SH-SY5Y (cell line): ENCODE results near the gene UNC13B.

Experiments used
- GATA2 ChIP-seq: IDR thresholded peaks from 2 replicates; pipeline ENCODE4 v1.6.1; 2011; ENCODE audit warnings: mild to moderate bottlenecking, low read depth, low read length
- GATA3 ChIP-seq: IDR thresholded peaks from 2 replicates; pipeline ENCODE4 v1.6.1; 2011; ENCODE audit warnings: low read depth, mild to moderate bottlenecking, low read length, moderate library complexity

Gene UNC13B

DNA sequence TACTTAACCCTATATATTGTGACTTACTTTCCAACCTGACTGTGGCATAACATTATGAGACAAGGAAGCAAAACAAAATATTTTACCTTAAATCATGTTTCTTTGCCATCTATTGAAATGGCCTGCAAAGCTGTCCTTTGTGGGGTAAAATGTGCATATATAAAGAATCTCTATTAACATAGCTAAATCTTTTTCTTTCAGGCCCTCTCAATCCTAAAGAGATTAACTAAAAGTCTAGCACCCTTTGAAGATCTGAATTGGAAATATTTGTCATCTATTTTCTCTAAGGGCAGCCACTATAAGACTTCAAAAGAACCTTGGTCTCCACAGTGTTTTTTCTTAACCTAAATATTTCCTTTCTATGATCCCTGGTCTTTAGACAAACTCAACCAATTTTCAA is 5.0 kb upstream of the UNC13B start:
- TF ChIP-seq GATA2 (no peak), GATA3 (no peak)

DNA sequence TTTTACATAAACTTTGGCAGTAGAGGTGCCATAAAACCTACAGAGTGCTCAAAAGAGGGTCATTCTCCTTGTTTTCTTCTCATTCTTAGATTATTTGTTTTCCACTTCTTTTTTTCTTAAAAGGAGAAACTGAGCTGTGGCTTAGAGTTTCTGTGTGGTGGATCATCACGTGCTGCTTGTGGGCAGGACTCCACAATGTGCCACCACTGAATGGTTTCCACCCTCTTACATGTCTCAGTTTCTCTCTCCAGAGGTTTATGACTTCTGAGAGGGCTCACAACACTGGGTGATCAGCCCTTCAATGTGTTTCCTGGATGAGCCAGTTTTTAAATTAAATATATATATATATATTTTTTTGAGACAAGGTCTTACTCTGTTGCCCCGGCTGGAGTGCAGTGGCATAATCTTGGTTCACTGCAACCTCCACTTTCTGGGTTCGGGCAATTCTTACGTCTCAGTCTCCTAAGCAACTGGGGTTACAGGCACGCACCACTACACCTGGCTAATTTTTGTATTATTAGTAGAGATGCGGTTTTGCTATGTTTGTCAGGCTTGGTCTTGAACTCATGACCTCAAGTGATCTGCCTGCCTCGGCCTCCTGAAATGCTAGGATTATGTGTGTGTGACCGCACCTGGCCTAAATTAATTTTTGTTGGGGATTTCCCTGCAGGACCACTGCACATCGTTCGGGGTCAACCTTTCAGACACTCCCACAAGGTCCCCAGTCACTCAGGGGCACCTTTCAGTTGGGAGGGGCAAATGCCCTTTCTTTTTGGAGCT is 3.1 kb upstream of the UNC13B start:
- TF ChIP-seq GATA2 (no peak), GATA3 (no peak)

DNA sequence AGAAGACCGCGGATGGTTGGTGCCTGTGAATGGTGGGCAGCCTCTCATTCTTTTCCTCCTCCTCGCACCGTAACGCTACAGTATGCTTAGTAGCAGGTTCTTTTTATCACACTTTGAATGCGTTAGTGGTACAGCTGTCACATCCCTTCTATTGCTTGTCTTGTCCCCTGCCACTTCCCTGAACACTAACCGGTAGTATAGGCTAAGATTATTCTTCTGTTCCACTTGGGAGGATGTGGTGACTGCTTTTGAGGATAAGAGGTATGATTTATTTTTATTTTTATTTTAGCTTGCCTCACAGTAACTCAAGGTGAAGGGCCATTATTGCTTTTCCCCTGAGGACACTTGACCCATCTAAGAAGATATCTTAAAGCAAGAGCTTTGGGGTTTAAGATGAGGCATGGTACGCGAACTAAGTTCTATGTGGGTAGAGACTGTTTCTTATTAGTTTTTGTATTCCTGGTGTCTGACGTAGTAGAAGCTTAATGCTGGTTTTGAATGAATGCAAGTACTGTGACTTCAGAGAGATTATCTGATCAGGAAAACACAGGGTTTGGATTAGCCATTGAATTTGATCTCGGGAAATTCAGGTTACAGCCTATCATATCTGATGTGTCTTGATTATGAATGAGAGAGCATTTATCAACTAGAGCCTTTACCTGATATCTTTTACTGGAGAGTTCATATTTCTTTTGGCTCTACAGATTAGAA is 951 bp downstream of the UNC13B start:
- TF ChIP-seq GATA2, result no peak

DNA sequence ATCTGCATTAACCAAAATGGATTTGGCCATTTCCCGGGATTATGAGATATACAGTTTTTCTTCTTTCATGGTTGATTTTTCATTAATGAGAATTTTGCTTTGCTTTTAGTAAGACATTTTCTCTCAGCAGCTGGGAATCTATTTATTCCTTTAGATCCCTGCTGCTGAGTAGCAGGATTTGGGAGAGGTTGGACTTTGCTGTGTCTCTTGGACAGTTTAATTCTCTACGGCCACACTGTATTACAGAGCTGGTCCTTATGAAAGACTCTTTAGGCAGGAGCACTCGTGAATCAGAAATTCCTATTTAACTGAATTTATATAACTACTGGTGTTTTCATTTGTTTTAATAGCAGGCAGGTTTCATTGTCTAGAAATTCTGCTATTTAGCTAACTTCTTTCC is 1.6 kb downstream of the UNC13B start:
- no peak for TF ChIP-seq GATA3
- no peak for TF ChIP-seq GATA2

DNA sequence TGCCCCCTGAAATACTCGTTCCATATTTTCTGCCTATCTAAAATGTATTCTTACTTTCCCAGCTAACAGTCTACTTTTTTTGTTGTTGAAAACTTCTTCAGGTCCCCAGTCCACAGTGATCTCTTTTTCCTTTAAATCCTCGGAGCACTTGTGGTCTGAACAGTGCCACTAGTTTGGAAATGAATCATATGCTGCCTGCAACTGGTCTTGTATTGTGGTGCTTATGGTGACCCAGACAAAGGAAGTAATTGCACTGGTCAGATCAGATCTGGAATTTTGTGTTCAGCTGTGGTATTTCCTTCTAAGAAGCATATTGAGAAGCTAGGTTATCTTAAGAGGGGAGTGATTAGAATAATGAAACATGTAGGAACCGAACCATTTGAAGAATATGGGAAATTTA is 2.9 kb downstream of the UNC13B start:
- TF ChIP-seq GATA2 (no peak), GATA3 (no peak)

DNA sequence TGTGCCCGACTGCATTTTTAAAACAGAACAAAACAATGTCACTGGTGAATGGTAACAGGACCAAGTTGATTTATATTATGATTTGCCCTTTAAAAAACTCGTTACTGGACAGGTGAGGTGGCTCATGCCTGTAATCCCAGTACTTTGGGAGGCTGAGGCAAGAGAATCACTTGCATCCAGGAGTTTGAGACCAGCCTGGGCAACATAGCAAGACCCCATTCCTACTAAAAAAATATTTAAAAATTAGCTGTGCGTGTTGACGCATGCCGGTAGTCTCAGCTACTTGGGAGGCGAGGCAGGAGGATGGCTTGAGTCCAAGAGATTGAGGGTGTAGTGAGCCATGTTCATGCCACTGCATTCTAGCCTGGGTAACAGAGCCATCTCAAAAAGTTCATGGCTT is 7.2 kb downstream of the UNC13B start:
- TF ChIP-seq GATA2 (no peak), GATA3 (no peak)

DNA sequence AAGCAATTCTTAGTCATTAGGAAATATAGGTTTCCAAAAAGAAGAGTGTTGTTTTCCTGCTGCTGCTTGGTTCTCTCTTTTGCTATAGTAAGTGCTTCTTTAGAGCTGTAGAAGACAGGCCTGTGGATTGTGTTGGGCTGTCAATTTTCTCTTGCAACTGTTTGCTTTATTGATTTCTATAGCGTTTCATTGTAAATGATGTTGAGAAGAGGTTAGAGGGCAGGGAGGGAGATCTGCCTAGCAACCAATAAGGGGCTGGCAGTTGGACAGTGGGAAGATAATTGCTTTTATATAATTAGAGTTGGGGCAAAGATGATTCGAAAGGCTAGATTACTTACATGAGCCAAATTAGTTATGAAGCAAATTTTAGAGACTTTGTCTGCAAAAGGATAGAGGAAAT is 11.1 kb downstream of the UNC13B start:
- TF ChIP-seq GATA2, result no peak
- no peak for TF ChIP-seq GATA3

DNA sequence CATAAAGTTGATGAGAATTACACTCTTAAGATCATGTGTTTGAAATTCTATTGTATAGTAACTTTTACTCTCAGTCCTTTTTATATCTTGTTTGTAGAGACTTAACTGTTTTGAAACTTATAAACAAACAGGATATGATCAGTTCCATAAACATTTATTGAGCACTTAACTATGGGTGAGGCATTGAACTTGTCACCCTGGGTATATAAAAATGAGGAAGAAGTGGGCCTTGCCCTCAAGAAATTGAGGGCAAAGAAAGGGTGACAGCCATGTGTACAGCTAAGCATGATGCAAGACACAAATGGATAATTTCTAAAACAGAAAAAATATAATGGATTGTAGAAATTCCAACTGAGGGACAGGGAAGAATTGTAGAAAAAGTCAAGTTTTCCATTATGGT is 15.7 kb downstream of the UNC13B start:
- TF ChIP-seq GATA2 (no peak), GATA3 (no peak)

DNA sequence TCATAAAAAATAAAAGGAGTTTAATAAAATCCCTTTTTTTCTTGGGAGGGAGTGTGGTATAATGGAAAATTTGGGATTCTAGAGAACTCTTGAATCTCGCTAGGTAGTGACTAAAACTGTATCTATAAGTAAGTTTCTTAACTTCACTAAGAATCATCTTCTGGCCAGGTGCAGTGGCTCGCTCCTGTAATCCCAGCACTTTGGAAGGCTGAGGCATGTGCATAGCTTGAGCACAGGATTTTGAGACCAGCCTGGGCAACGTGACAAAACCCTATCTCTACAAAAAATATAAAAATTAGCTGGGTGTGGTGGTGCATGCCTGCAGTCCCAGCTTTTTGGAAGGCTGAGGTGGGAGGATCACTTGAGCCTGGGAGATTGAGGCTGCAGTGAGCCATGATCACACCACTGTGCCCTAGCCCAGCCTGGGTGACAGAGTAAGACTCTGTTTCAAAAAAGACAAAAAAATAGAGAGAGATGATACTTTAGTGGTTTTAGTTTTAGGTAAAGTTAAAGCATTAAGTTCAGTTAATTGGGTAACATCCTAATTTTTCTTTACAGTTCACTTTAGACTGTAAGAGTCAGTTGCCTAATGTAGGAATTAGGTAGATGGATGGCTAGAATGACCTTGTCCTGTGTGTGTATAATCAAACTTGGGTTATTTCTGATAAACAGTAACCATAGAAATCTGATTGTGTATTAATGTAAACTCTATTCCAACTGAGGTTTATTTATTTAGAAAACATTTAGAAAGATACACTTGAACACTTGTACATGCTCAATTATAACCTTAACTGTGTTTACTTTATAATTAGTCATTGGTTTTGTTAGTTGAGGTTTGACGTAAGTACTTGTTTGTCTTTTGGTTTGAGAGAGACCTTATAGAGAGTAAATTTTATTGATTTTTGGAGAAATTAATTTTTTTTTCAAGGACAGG is 17.8 kb downstream of the UNC13B start:
- TF ChIP-seq GATA3, result no peak
- TF ChIP-seq GATA2, result no peak

DNA sequence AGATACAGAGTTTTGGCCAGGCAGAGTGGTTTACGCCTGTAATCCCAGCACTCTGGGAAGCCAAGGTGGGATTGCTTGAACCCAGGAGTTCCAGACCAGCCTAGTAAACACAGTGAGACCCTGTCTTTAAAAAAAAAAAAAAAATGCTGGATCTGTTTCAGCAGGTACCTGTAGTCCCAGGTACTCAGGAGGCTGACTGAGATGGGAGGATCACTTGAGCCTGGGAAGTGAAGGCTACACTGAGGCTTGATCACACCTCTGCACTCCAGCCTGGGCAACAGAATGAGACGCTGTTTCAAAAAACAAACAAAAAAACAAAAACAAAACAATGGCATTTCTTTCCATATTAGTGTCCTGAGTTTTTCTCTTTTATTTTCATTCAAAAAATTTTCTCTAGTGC is 19.0 kb downstream of the UNC13B start:
- no peak for TF ChIP-seq GATA3
- TF ChIP-seq GATA2, result no peak

DNA sequence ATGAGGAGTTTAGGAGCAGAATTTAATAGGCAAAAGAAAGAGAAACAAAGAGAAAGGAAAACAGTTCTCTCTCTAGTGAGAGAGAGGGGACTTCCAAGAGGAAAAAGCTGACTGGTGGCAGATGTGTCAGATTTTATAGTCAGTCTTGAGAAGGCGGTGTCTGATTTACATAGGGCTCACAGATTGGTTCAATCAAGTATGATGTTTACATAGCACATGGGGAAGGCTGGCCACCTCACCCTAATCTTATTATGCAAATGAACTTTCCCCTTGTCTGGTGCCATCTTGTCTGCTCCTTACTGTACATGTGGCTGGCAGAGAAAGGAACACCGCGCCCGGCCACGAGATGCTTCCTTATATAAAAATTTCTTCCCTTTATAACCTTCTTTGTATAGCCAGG is 24.7 kb downstream of the UNC13B start:
- TF ChIP-seq GATA2 (no peak), GATA3 (no peak)

DNA sequence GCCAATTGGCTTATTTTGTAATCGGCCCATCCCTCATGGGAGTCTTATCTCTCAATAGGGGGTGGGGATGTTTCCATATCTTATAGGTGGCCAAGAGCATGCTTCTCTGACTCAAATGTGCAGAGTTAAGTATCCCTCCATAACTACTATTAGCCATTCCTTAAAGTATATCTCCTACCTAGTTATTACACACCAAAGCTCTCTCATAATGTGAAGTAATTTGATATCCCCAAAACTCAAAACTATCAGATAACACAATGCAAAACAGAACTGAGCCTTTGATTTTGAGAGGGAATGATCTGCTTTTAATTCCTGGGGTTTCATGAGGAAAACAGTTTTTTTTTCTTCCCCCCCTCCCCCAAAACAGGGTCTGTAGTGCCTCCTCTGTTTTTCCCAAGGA is 28.4 kb downstream of the UNC13B start:
- TF ChIP-seq GATA3, result no peak
- no peak for TF ChIP-seq GATA2

DNA sequence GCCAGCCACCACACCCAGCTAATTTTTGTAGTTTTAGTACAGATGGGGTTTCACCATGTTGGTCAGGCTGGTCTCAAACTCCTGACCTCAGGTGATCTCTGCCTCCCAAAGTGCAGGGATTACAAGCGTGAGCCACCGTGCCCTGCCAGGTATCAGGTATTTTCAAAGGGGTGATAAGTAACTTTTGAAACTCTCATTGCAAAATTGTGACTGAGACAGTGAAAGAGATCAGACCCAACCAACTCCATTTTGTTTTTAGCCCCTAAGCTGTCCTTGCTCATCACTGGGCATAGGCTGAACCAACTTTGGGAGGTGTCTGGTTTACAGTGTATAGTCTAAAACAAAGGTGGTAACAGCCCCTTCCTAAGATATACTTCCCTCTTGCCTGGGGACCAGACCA is 29.3 kb downstream of the UNC13B start:
- TF ChIP-seq GATA3, result no peak
- TF ChIP-seq GATA2, result no peak

DNA sequence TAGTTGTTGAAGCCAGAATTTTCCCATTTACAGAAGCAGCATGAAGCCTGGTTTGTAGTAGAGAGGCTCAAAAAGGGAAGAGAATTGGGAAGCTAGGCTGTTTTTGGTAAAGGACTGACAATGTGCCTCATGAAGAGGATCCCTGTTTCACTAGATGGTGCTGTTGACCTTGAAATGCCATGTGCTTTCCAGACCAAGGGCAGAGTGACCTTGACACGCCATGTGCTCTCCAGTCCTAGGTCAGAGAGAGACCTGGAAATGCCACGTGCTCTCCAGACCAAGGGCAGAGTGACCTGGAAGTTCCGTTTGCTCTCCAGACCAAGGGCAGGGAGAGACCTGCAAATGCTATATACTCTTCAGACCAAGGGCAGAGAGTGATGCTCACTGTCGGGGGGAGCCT is 32.0 kb downstream of the UNC13B start:
- TF ChIP-seq GATA2 (no peak), GATA3 (no peak)
